NCI-H345 treated with DMSO at 0.1 percent for 48 hours (cell line): ENCODE data around the gene F7.

Experiments used
- DNase-seq: peaks from one replicate; lab custom pipeline; 2025; ENCODE audit not compliant: unreplicated experiment; lab: John Stamatoyannopoulos, UW

The F7 gene

GRCh38 chr13:113116206-113116800 is 10.7 kb downstream of the F7 start:
- no peak for DNase-seq

DNA sequence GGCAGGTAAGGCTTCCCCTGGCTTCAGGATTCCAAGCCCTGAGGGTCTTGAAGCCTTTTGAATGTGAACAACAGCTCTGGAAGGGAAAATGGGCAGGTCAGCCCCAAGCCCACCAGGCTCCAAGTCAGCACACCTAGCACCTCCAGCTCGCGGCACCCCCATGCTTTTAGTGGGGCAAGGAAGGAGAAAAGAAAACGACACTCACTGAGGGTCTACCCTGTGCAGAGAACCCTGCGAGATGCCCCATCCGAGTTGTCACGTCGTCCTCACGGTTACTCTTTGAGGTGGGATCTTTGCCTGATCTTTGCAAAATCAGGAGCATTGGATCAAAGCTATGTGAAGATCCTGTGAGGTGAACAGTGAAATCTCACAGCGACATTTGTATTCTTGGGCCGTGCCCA is 11.3 kb downstream of the F7 start:
- DNase-seq = no peak

DNA sequence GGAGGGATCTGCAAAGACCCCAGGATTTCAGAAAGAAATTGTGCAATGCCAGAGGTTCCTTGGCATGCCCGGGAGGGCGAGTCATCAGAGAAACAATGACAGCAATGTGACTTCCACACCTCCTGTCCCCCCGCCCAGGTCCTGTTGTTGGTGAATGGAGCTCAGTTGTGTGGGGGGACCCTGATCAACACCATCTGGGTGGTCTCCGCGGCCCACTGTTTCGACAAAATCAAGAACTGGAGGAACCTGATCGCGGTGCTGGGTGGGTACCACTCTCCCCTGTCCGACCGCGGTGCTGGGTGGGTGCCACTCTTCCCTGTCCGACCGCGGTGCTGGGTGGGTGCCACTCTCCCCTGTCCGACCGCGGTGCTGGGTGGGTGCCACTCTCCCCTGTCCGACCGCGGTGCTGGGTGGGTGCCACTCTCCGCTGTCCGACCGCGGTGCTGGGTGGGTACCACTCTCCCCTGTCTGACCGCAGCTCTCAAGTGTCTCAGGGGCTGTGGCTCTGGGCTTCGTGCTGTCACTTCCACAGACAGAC is 11.8 kb downstream of the F7 start:
- no peak for DNase-seq

GRCh38 chr13:113117911-113118260 is 12.3 kb downstream of the F7 start:
- no peak for DNase-seq

DNA sequence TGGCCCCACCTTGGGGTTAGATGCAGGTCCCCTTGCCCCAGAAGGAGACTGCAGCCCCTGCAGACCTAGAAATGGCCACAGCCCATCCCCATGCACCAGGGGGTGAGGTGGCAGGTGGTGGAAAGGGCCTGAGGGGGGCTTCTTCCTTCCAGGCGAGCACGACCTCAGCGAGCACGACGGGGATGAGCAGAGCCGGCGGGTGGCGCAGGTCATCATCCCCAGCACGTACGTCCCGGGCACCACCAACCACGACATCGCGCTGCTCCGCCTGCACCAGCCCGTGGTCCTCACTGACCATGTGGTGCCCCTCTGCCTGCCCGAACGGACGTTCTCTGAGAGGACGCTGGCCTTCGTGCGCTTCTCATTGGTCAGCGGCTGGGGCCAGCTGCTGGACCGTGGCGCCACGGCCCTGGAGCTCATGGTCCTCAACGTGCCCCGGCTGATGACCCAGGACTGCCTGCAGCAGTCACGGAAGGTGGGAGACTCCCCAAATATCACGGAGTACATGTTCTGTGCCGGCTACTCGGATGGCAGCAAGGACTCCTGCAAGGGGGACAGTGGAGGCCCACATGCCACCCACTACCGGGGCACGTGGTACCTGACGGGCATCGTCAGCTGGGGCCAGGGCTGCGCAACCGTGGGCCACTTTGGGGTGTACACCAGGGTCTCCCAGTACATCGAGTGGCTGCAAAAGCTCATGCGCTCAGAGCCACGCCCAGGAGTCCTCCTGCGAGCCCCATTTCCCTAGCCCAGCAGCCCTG is 12.8 kb downstream of the F7 start:
- no peak for DNase-seq

- no peak for DNase-seq
Observed at GRCh38 chr13:113119166-113119821, 13.7 kb downstream of the F7 start.

GRCh38 chr13:113119822-113120189 is 14.2 kb downstream of the F7 start:
- no peak for DNase-seq

DNA sequence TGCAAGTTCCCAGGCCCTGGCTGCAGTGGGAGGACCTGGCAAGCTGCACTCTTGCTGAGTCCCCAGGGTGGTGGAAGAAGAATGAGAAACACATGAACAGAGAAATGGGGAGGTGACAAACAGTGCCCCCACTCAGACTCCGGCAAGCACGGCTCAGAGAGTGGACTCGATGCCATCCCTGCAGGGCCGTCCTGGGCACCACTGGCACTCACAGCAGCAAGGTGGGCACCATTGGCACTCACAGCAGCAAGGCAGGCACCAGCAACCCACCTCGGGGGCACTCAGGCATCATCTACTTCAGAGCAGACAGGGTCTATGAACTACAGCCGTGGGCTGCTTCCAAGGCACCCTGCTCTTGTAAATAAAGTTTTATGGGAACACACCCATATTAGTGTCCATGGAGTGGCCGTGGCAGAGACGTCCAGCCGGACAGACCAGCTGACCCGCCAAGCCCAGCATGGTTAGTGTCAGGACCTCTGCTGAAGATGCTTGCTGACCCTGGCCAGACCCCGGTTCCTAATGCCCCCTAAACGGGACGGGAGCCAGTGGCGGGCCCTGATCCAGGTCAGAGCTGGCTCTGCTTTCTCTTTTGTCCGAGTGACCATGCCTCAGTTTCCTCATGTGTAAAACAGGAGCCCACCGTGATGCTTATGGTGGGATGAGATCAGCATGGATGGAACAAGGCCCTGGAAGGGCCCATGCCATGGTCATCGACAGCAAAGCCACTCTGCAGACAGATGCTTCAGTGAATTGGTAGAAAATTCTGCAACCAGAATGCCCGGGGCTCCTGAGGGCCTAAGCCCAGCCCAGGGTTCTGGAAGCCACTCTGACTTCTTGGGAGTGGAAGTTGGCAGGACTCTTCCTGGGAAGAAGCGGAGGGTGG is 14.9 kb downstream of the F7 start:
- no peak for DNase-seq

DNA sequence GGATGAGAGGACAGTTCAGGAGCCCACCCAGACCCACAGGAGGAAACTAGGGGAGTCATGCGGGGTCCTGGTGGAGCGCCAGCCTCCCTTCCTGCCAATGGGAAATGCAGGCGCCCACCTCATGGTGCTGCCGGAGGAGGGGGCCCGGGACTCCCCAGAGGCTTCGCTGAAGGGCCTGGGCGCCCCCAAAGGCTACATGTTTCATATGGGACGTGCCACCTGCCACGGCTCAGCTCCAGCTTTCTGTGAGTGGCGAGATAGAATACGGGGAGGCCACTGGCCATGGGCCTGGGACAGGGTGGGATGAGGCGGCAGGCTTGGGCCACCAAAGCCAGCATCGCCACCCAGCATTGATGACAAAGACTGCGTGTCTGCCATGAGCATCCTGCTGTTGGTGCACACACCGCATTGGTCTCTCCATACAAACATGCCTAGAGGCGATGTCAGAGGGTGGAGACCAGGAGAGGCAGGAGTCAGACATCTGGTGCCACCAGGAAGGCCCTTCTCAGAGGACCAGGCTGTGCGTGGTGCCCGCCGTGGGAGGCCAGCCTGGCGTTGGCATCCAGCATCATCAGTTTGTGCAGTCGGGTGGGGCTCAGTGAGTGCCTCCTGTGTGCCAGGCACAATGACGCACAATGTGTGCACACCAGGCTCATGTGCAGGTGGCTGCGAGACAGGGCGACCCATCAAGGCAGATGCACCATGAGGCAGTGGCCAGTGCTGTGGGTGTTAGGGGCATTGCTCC is 15.8 kb downstream of the F7 start:
- no peak for DNase-seq

DNA sequence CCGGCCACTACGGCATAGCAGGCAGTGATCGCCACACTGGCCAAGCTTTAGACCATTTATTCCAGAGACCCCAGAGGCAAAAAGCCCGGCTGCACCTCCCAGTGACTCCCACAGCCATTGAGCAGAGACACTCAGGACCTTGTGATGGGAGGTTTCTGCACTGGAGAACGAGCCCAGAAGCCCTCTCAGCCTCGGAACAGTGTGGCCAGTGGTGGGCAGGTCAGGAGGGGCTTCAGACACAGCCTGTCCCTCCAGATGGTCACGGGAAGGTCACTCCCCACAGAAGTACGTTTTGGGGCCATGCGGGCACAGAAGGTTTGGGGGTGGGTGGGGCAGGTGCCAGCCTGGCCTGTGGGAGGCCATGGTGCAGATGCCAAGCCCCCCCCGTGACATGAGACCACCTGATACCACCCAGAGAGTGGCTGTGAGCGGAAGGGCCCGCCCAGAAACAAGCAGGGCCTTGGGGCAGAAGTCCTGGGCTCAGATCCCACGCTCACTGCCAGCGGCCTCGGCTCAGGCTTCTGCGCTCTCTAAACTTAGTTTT is 16.4 kb downstream of the F7 start:
- no peak for DNase-seq

- no peak for DNase-seq
Observed at GRCh38 chr13:113122550-113123225, 17.1 kb downstream of the F7 start, which contains the start of gene F10. Gene F10, plus strand, starts transcription at chr13:113122799. Its CDS starts 57 bp downstream, at chr13:113122856.

DNA sequence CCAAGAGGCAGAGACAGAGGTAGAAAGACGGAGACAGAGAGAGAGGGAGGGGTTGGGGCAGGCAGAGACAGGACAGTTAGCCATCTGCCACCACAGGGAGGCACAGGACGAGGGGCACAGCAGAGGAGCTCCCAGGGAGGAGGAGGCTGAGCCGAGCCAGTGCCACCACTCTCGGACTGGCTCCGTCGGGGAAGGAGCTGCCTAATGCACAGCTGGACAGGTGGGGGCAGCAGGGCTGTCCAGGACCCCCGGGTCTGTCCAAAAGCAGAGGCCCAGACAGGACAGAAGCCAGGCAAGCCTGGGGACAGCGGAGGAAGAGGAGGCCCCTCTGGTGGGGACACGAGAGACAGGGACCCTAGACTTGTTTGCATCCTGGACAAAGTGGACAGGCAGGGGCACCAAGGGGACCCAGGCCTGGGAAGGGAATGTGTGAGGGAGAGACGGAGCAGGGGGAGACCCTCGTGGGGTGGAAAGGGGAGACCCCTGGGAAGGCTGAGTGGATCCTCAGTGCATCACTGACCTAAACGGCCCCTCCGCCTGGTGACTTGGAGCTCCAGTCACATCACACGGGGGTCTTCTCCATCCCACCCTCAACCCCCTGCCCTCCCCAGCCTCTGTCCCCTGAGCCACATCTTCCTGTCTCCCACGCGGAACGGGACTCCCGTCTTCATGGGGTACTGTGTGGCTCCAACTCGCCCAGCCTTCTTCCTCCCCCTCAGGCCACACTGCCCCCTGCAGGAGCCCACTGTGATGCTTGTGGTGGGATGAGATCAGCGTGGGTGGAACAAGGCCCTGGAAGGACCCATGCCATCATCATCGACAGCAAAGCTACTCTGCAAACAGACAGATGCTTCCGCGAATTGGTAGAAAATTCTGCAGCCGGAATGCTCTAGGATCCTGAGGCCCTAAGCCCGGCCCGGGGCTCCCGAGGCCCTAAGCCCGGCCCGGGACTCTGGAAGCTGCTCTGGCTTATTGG is 17.9 kb downstream of the F7 start:
- no peak for DNase-seq

GRCh38 chr13:113124211-113124970 is 18.8 kb downstream of the F7 start:
- no peak for DNase-seq

- no peak for DNase-seq
Observed at GRCh38 chr13:113125506-113126264, 20.1 kb downstream of the F7 start.

GRCh38 chr13:113126265-113127150 is 20.9 kb downstream of the F7 start:
- no peak for DNase-seq

DNA sequence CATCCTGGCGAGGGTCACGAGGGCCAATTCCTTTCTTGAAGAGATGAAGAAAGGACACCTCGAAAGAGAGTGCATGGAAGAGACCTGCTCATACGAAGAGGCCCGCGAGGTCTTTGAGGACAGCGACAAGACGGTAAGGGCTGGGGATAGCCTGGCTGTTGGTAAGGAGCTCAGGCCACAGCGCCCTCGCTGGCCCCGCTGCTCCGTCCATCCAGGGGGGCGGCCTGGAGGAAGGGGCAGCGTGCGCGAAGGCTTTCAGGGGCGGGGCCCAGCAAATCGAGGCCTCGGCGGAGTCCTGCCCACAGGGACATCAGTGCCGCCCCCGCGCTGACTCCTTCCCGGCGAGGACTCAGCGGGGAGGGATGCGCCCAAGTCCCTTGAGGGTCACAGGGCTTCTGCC is 23.9 kb downstream of the F7 start:
- no peak for DNase-seq
